ENCODE data around the gene RPS6KA2.

GRCh38 chr6:166463359-166464067 lies 163.5 kb downstream of the RPS6KA2 start:
- TF ChIP-seq, protein P1, sequence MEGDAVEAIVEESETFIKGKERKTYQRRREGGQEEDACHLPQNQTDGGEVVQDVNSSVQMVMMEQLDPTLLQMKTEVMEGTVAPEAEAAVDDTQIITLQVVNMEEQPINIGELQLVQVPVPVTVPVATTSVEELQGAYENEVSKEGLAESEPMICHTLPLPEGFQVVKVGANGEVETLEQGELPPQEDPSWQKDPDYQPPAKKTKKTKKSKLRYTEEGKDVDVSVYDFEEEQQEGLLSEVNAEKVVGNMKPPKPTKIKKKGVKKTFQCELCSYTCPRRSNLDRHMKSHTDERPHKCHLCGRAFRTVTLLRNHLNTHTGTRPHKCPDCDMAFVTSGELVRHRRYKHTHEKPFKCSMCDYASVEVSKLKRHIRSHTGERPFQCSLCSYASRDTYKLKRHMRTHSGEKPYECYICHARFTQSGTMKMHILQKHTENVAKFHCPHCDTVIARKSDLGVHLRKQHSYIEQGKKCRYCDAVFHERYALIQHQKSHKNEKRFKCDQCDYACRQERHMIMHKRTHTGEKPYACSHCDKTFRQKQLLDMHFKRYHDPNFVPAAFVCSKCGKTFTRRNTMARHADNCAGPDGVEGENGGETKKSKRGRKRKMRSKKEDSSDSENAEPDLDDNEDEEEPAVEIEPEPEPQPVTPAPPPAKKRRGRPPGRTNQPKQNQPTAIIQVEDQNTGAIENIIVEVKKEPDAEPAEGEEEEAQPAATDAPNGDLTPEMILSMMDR (IDR thresholded peaks at IDR 0.05), result no peak
- TF ChIP-seq ZFX (IDR thresholded peaks at IDR 0.05; ENCODE audit: borderline replicate concordance), result no peak

Measured in 22Rv1 (cell line).